ENCODE measurements around the gene NEK1.
"Not testable (repeated sequence)": the region's sequence is repeated elsewhere in the genome, so short reads cannot be mapped to it uniquely, and the experiment has no call there.

DNA sequence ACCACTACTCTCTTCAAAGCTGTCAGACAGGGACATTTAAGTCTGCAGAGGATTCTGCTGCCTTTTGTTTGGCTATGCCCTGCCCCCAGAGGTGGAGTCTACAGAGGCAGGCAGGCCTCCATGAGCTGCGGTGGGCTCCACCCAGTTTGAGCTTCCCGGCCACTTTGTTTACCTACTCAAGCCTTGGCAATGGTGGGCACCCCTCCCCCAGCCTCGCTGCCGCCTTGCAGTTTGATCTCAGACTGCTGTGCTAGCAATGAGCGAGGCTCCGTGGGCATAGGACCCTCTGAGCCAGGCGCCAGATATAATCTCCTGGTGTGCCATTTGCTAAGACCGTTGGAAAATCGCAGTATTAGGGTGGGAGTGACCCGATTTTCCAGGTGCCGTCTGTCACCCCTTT lies 112.5 kb downstream of the NEK1 start:
- TF ChIP-seq, protein P1, sequence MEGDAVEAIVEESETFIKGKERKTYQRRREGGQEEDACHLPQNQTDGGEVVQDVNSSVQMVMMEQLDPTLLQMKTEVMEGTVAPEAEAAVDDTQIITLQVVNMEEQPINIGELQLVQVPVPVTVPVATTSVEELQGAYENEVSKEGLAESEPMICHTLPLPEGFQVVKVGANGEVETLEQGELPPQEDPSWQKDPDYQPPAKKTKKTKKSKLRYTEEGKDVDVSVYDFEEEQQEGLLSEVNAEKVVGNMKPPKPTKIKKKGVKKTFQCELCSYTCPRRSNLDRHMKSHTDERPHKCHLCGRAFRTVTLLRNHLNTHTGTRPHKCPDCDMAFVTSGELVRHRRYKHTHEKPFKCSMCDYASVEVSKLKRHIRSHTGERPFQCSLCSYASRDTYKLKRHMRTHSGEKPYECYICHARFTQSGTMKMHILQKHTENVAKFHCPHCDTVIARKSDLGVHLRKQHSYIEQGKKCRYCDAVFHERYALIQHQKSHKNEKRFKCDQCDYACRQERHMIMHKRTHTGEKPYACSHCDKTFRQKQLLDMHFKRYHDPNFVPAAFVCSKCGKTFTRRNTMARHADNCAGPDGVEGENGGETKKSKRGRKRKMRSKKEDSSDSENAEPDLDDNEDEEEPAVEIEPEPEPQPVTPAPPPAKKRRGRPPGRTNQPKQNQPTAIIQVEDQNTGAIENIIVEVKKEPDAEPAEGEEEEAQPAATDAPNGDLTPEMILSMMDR (conservative IDR thresholded peaks at IDR 0.05; ENCODE audit: low read length) = not testable (repeated sequence)
- TF ChIP-seq EZH2phosphoT487 (IDR thresholded peaks at IDR 0.05; ENCODE audit: borderline replicate concordance, low read depth, low read length) = not testable (repeated sequence)
